Neural cell (in vitro differentiated cells): ENCODE measurements around the gene CISD2. TPM values are rescaled to one million over a fixed set of nuclear protein-coding genes. Genes with fewer than 3 reads are reported as not detected.
"Not testable (repeated sequence)": the region's sequence is repeated elsewhere in the genome, so short reads cannot be mapped to it uniquely, and the experiment has no call there.

Experiments used
- H2AFZ ChIP-seq: fragments of 200-600, 300-800 bp; sonication (generic), shearing (Covaris generic); 2 replicates; pipeline ENCODE4 v1.6.0; 2014; ENCODE audit warnings: low read depth, mild to moderate bottlenecking, antibody characterized with exemption, low read length, moderate library complexity
- H3F3A ChIP-seq: fragments of 200-600 bp; shearing (Covaris generic); 2 replicates; pipeline ENCODE4 v1.6.1; 2016; ENCODE audit warnings: mild to moderate bottlenecking, moderate library complexity, mixed read lengths, antibody characterized with exemption, low read length; ENCODE audit not compliant: insufficient read depth, poor library complexity, severe bottlenecking
- H3K27ac ChIP-seq: fragments of 200-600, 300-800 bp; sonication (generic), shearing (Covaris generic); 2 replicates; pipeline ENCODE4 v1.5.1; 2014; ENCODE audit warnings: mild to moderate bottlenecking, low read length, moderate library complexity
- H3K27me3 ChIP-seq: fragments of 300-800, 200-600 bp; sonication (generic), shearing (Covaris generic); 2 replicates; pipeline ENCODE4 v1.6.0; 2014; ENCODE audit warnings: mild to moderate bottlenecking, low read depth, low read length, moderate library complexity; ENCODE audit not compliant: insufficient read depth
- H3K36me3 ChIP-seq: fragments of 300-800, 200-600 bp; sonication (generic), shearing (Covaris generic); 2 replicates; pipeline ENCODE4 v1.5.1; 2014; ENCODE audit warnings: mild to moderate bottlenecking, antibody characterized with exemption, low read length, moderate library complexity; ENCODE audit not compliant: insufficient read depth
- H3K4me2 ChIP-seq: fragments of 300-800, 200-600 bp; sonication (generic), shearing (Covaris generic); 2 replicates; pipeline ENCODE4 v1.6.0; 2014; ENCODE audit warnings: mild to moderate bottlenecking, low read length
- H3K4me3 ChIP-seq: fragments of 300-800, 200-600 bp; sonication (generic), shearing (Covaris generic); 2 replicates; pipeline ENCODE4 v1.5.1; 2014; ENCODE audit warnings: mild to moderate bottlenecking, low read length, moderate library complexity
- H3K79me2 ChIP-seq: fragments of 200-600 bp; shearing (Covaris generic); replicated peaks from 2 replicates; pipeline ENCODE4 v1.6.0; 2014; ENCODE audit warnings: mild to moderate bottlenecking, low read length, moderate library complexity; ENCODE audit not compliant: insufficient read depth
- H3K9ac ChIP-seq: fragments of 300-800, 200-600 bp; sonication (generic), shearing (Covaris generic); 2 replicates; pipeline ENCODE4 v1.6.1; 2016; ENCODE audit warnings: mild to moderate bottlenecking, low read length, mixed read lengths
- H3K9me2 ChIP-seq: fragments of 200-600 bp; shearing (Covaris generic); 2 replicates; pipeline ENCODE4 v1.6.1; 2016; ENCODE audit warnings: mild to moderate bottlenecking, low read length, mixed read lengths; ENCODE audit not compliant: insufficient read depth
- H3K9me3 ChIP-seq: fragments of 200-600, 300-800 bp; sonication (generic), shearing (Covaris generic); 2 replicates; pipeline ENCODE4 v1.6.1; 2016; ENCODE audit warnings: mild to moderate bottlenecking, mixed run types, low read length, moderate library complexity, mixed read lengths
- H4K20me1 ChIP-seq: fragments of 200-600 bp; shearing (Covaris generic); 2 replicates; pipeline ENCODE4 v1.6.1; 2016; ENCODE audit warnings: mild to moderate bottlenecking, mixed run types; ENCODE audit not compliant: insufficient read depth
- EP300 ChIP-seq: fragments of 450-650 bp; conservative IDR thresholded peaks from 2 replicates; pipeline ENCODE4 v1.6.1; 2014; ENCODE audit warnings: antibody characterized with exemption, mild to moderate bottlenecking, moderate library complexity; ENCODE audit not compliant: poor library complexity, severe bottlenecking
- EZH2 ChIP-seq: fragments of 200-600, 300-800 bp; shearing (Covaris generic), sonication (generic); IDR thresholded peaks from 2 replicates; pipeline ENCODE4 v1.6.1; 2014; ENCODE audit warnings: antibody characterized with exemption, low read length, borderline replicate concordance, mild to moderate bottlenecking; ENCODE audit not compliant: insufficient read depth, poor library complexity, severe bottlenecking
- MXI1 ChIP-seq: fragments of 450-650 bp; conservative IDR thresholded peaks from 2 replicates; pipeline ENCODE4 v1.6.1; 2014; ENCODE audit warnings: antibody characterized with exemption, mild to moderate bottlenecking; ENCODE audit not compliant: poor library complexity, severe bottlenecking
- POLR2AphosphoS5 ChIP-seq: IDR thresholded peaks from 2 replicates; pipeline ENCODE4 v1.6.1; 2012
- RAD21 ChIP-seq: fragments of 450-650 bp; conservative IDR thresholded peaks from 2 replicates; pipeline ENCODE4 v1.6.1; 2014; ENCODE audit warnings: antibody characterized with exemption, mild to moderate bottlenecking, moderate library complexity
- SMC3 ChIP-seq: fragments of 450-650 bp; conservative IDR thresholded peaks from 2 replicates; pipeline ENCODE4 v1.6.1; 2014; ENCODE audit warnings: antibody characterized with exemption, mild to moderate bottlenecking, moderate library complexity; ENCODE audit not compliant: poor library complexity
- TAF1 ChIP-seq: IDR thresholded peaks from 2 replicates; pipeline ENCODE4 v1.6.1; 2012; ENCODE audit warnings: low read depth
- polyA plus RNA-seq: library from polyadenylated mRNA; depleted of rRNA; stranded (reverse); fragments of >200 nt; gene quantifications from 2 replicates; pipeline ENCODE4 v1.2.3, GENCODE V29; 2014
- TF ChIP-seq, protein P1 (sequence below): IDR thresholded peaks from 2 replicates; pipeline ENCODE4 v1.6.1; 2012; ENCODE audit warnings: borderline replicate concordance
- TF ChIP-seq, protein P2 (sequence below): fragments of 450-650 bp; IDR thresholded peaks from 2 replicates; pipeline ENCODE4 v1.5.1; 2014; ENCODE audit warnings: antibody characterized with exemption, mild to moderate bottlenecking, moderate library complexity; ENCODE audit not compliant: poor library complexity, severe bottlenecking

Gene CISD2
- polyA plus RNA-seq, 1 donor from 2014 or later, result 102 TPM

DNA sequence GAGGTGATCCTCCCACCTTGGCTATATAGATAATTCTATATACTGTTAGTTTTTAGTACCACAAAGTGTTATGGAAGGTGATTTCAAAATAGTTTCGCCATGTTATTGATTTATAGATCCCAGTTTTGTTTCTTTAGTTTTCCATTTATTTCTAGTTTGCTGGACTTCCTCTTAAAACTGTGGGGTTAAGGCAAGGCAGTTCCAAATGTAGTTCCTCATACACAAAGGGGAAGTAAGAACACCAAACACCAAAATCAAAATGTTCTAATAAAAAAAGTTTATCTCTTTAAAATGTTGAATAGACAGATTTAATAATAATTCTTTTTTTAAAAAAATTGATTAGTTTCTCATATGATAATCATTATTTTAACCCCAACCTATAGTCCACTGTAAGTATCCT is 6.8 kb upstream of the CISD2 start:
- Histone ChIP-seq H3K4me3 (no peak overlapping the region), H3K4me2 (no peak overlapping the region), H2AFZ (no peak overlapping the region), H3K9ac (no peak overlapping the region), H3K27me3 (no peaks in the 10 kb centered on the region), H4K20me1 (no peaks in the 10 kb centered on the region), H3K27ac (no peak overlapping the region), H3K79me2 (no peaks in the 10 kb centered on the region), H3K36me3 (no peaks in the 10 kb centered on the region), H3K9me3 (no peaks in the 10 kb centered on the region), H3K9me2 (no peaks in the 10 kb centered on the region), H3F3A (no peaks in the 10 kb centered on the region)
- TF ChIP-seq EP300 (no peak), POLR2AphosphoS5 (no peak), RAD21 (no peak), SMC3 (no peak), MXI1 (no peak), TAF1 (no peak), EZH2 (no peak)
- TF ChIP-seq, protein P1, sequence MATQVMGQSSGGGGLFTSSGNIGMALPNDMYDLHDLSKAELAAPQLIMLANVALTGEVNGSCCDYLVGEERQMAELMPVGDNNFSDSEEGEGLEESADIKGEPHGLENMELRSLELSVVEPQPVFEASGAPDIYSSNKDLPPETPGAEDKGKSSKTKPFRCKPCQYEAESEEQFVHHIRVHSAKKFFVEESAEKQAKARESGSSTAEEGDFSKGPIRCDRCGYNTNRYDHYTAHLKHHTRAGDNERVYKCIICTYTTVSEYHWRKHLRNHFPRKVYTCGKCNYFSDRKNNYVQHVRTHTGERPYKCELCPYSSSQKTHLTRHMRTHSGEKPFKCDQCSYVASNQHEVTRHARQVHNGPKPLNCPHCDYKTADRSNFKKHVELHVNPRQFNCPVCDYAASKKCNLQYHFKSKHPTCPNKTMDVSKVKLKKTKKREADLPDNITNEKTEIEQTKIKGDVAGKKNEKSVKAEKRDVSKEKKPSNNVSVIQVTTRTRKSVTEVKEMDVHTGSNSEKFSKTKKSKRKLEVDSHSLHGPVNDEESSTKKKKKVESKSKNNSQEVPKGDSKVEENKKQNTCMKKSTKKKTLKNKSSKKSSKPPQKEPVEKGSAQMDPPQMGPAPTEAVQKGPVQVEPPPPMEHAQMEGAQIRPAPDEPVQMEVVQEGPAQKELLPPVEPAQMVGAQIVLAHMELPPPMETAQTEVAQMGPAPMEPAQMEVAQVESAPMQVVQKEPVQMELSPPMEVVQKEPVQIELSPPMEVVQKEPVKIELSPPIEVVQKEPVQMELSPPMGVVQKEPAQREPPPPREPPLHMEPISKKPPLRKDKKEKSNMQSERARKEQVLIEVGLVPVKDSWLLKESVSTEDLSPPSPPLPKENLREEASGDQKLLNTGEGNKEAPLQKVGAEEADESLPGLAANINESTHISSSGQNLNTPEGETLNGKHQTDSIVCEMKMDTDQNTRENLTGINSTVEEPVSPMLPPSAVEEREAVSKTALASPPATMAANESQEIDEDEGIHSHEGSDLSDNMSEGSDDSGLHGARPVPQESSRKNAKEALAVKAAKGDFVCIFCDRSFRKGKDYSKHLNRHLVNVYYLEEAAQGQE, result no peak
- TF ChIP-seq, protein P2, sequence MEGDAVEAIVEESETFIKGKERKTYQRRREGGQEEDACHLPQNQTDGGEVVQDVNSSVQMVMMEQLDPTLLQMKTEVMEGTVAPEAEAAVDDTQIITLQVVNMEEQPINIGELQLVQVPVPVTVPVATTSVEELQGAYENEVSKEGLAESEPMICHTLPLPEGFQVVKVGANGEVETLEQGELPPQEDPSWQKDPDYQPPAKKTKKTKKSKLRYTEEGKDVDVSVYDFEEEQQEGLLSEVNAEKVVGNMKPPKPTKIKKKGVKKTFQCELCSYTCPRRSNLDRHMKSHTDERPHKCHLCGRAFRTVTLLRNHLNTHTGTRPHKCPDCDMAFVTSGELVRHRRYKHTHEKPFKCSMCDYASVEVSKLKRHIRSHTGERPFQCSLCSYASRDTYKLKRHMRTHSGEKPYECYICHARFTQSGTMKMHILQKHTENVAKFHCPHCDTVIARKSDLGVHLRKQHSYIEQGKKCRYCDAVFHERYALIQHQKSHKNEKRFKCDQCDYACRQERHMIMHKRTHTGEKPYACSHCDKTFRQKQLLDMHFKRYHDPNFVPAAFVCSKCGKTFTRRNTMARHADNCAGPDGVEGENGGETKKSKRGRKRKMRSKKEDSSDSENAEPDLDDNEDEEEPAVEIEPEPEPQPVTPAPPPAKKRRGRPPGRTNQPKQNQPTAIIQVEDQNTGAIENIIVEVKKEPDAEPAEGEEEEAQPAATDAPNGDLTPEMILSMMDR, result no peak

DNA sequence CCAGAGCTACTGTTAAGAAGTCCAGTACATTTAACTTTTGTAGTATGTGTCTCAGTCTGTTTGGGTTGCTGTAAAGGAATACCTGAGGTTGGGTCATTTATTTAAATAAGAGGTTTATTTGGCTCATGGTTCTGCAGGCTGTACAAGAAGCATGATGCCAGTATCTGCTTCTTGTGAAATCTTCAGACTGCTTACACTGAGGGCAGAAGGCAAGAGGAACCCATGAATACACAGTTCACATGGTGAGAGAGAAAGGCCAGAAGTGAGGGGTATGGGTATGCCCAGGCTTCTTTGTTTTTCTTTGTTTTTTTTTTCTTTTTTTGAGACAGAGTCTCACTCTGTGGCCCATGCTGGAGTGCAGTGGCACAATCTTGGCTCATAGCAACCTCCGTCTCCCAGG is 6.0 kb upstream of the CISD2 start:
- Histone ChIP-seq H2AFZ (no peak overlapping the region), H3K9me2 (no peaks in the 10 kb centered on the region), H3K9ac (no peak overlapping the region), H3K27me3 (no peaks in the 10 kb centered on the region), H4K20me1 (no peaks in the 10 kb centered on the region), H3F3A (no peaks in the 10 kb centered on the region), H3K36me3 (no peaks in the 10 kb centered on the region), H3K27ac (no peak overlapping the region), H3K4me2 (no peak overlapping the region), H3K79me2 (no peaks in the 10 kb centered on the region), H3K9me3 (no peaks in the 10 kb centered on the region), H3K4me3 (no peak overlapping the region)
- TF ChIP-seq, protein P1, result no peak
- TF ChIP-seq EZH2, result no peak
- TF ChIP-seq RAD21, result no peak
- TF ChIP-seq EP300, result no peak
- no peak for TF ChIP-seq MXI1
- TF ChIP-seq, protein P2, result no peak
- no peak for TF ChIP-seq POLR2AphosphoS5
- no peak for TF ChIP-seq SMC3
- TF ChIP-seq TAF1, result no peak

DNA sequence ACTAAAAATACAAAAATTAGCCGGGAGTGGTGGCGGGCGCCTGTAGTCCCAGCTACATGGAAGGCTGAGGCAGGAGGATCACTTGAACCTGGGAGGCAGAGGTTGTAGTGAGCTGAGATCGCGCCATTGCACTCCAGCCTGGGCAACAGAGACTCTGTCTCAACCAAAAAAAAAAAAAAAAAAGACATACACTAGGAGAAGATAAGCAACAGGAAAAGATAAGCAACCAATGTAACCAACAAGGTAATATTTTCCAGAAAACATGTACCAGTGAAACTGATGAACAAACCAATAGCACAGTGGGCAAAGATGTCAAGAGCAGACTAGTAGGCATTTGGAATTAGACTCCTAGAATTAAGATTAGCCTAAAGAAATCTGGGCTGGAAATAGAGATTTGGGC is 3.5 kb upstream of the CISD2 start:
- not testable (repeated sequence) for H3K27me3 ChIP-seq, H3K27ac ChIP-seq, H3K4me2 ChIP-seq, H3K4me3 ChIP-seq, H3K9me2 ChIP-seq, H3K79me2 ChIP-seq, H3K9me3 ChIP-seq, H3K9ac ChIP-seq, H2AFZ ChIP-seq, H4K20me1 ChIP-seq, H3F3A ChIP-seq, H3K36me3 ChIP-seq
